GM18907 (cell line): ENCODE data around the gene ZNF497.
"Not testable (repeated sequence)": the region's sequence is repeated elsewhere in the genome, so short reads cannot be mapped to it uniquely, and the experiment has no call there.

Source experiments
- ATAC-seq: cut with Tn5 transposase; IDR thresholded peaks from one replicate; pipeline ENCODE4 v1.9.1; 2021; ENCODE audit warnings: mild to moderate bottlenecking, moderate library complexity; ENCODE audit not compliant: unreplicated experiment

Gene ZNF497

DNA sequence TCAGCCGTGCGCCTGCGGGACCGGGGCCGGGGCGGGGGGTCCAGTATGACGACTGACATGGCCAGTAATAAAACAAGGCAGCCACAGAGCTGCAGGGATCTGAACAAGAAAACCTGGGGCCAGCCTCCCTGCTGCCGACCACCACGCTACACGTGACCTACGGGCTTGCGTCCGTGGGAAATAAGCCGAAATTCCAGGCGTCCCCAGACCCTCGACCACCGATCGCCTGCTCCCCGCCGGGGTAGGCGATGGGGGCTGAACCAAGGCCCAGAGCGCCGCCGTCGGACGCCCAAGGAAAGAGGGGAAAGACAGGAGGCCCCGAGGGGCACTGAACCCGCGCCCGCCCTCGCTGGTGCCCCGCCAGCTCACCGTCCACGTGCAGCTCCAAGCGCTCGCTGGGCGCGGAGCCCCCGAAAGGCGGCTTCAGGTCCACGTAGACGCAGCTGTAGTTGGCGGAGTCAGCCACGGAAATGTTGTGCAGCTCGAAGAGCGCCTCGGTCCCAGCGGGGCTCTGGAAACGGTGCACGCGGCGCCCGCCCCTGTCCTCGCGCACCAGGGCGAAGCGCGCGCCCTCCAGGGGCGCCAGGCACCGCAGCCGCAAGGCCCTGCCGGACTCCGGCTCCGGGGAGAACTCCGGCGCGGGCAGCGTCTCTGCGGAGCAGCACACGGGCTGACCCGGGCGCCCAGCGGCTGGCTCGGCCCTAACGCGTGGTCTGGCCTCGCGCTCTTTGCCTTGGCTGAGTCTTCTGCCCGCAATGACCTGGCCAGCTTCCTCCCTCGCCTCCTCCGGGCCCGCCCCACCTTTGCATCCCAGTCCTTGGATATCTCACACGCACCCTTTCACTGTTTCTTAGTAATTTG, 12.3 kb downstream of the ZNF497 start:
- no peak for ATAC-seq

DNA sequence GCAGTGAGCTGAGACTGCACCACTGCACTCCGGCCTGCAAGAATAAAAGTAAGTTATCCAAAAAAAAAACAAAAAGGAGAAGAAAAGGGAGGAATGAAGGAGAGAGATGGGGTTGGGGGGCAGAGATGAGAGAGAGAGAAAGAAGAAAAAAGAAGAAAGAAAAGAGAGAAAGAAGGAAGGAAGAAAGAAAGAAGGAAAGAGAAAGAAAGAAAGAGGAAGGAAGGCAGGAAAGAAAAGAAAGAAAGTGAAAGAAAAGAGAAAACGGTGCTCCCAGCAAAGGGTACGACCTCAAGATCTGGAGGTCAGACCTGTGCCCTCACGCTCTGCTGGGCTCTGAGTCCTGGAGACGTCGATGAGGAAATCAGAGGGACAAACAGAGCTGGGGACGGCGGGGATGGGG, 13.0 kb downstream of the ZNF497 start:
- ATAC-seq, result no peak

- not testable (repeated sequence) for ATAC-seq
These were observed 14.5 kb downstream of the ZNF497 start for GRCh38 chr19:58348080-58348479.

GRCh38 chr19:58346961-58347929, 15.3 kb downstream of the ZNF497 start:
- peak; percentile 86 for ATAC-seq

DNA sequence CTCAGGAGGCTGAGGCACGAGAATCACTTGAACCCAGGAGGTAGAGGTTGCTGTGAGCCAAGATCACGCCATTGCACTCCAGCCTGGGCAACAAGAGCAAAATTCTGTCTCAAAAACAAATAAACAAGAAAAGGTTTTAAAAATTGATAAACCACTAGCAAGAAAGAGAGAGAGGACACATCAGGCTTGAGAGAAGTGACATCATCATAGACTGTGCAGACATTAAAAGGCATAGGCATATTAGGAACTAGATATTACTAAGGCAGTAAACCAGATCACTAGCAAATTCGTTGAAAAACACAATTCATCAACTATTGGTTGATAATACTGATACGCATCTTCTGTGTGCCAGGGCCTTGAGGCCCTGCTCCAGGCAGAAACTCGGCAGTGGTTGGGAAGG, 17.0 kb downstream of the ZNF497 start:
- ATAC-seq, result no peak

- no peak for ATAC-seq
These were observed 23.6 kb downstream of the ZNF497 start for GRCh38 chr19:58338825-58339558.

DNA sequence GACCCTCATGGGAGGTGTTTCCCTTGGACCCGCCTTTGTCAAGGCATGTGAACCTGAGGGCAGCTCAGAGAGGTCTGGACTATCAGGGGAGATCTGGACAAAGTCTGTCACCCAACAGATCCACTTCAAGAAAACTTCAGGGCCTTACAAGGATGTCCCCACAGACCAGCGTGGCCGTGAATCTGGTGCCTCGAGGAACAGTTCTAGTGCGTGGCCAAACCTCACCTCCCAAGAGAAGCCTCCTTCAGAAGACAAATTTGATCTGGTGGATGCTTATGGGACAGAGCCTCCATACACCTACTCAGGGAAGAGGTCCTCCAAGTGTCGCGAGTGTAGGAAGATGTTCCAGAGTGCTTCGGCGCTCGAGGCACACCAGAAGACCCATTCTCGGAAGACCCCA, 24.2 kb downstream of the ZNF497 start:
- no peak for ATAC-seq

DNA sequence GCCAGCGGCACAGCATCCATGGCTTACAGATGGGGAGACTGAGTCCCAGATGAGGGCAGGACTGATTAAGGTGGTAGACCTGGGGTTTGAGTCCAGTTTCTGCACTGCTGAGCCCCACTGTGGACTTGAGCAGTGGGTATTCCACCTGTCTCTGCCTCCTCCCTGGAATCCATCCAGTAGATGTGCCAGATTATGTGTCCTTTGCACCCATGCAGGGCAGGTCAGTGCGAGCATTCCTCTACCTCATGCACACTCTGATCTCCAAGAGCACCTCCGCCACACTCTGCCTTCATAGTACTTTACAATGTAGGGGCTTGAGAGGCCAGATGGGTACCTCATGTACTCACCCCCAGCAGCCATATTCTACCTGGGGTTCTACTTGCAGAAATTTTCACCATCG, 25.7 kb downstream of the ZNF497 start:
- no peak for ATAC-seq

DNA sequence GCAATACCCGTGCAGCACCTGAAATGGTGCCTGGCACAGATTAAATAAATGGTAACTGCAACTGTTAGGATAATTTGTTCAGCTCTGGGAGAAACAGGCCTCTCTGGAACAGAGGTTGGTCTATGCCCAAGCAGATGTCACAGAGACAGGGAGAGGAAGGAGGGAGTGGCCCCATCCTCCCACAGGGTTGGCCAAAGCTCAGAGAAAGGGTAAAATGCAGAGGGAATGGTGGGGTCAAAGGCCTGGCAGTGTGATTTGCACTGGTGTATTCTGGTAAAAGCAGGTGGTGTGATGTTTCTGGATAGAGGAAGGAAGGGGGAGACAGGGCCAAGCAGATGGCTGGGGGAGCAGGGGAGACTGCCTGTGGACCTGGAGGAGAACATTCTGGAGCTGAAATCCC, 26.3 kb downstream of the ZNF497 start:
- no peak for ATAC-seq

- no peak for ATAC-seq
These were observed 26.9 kb downstream of the ZNF497 start for GRCh38 chr19:58335630-58336029.

DNA sequence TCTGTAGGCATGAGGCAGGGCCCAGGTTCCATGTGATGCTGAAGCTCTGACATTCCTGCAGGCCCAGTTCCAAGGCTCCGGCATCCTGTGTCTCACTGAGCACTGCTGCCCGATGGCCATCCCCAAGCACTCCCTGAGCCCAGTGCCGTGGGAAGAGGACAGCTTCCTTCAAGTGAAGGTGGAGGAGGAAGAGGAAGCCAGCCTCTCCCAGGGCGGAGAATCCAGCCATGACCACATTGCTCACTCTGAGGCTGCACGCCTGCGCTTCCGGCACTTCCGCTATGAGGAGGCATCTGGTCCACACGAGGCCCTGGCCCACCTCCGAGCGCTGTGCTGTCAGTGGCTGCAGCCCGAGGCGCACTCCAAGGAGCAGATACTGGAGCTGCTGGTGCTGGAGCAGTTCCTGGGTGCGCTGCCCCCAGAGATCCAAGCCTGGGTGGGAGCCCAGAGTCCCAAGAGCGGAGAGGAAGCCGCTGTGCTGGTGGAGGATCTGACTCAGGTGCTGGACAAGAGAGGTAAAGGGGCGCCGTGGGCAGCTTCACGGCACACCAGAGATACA, 27.8 kb downstream of the ZNF497 start:
- ATAC-seq, result no peak

DNA sequence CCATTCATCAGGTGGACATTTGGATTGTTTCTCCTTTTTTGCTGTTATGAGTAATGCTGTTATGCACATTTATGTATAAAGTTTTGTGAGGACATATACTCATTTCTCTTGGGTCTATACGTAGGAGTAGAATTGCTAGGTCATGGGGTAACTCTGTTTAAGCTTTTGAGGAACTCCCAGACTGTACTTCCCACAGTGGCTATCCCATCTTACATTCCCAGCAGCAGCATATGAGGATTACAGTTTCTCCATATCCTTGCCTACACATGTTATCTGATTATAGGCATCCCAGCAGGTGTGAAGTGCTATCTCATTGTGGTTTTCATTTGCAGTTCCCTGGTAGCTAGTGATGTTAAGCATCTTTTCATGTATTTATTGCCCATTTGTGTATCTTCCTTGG, 29.9 kb downstream of the ZNF497 start:
- no peak for ATAC-seq

- ATAC-seq, result no peak
These were observed 32.1 kb downstream of the ZNF497 start for GRCh38 chr19:58330458-58330857.

- ATAC-seq, result no peak
These were observed 33.6 kb downstream of the ZNF497 start for GRCh38 chr19:58328999-58329398.

DNA sequence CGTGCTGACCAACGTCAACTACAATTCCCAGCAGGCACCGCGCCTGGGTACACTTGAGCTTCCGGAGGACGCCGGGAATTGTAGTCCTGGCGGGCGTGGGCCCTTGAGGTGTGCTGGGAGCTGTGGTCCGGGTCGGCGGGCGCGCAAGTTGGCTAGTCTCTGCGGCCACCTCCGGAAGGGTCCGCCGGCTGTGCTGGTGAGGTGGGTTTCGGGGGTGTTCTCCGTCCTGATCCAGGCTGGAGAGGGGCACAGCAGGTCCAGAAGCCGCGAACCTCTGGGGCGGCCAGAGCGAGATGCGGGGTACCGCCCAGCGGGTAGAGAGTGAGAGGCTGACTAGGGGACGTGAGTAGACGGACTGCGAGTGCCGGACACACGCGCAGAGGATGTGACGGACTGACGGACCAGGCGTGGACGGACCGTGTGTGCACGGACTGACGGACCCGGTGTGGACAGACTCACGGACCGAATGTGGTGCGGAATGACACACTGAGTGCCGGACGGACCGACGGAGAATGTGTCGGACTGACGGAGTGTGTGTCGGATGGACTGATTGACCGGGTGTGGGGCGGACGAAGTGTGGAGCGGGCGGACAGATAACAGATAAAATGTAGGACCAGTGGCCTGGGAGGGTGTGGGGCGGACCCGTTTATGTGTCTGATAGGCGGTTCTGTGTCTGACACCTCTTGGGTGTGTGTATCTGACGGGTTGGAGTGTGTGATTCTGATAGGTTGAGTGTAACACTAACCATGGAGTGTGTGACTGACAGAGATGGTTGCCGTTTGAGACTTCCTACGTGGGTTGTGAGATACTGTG, 35.4 kb downstream of the ZNF497 start, which contains the start of gene ZSCAN22:
TSS of gene ZSCAN22 (plus strand) at position 81 of the 813 bp plus-strand sequence. CDS start 7,809 bp downstream, outside the sequence.
- ATAC-seq, result peak; percentile 89

DNA sequence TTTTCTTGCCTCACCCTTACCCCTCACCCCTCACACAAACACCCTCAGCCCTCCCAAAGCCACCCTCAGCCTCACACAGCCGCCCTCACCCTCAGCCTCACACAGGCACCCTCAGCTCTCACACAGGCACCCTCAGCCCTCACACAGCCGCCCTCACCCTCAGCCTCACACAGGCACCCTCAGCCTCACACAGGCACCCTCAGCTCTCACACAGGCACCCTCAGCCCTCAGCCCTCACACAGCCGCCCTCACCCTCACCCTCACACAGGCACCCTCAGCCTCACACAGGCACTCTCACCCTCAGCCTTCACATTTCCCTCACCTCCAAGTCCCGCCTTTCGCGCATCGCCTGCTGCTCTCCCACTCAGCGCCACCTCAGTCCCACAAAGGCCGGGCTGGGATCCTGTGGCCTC, 36.0 kb downstream of the ZNF497 start:
- no peak for ATAC-seq

GRCh38 chr19:58325311-58326022, 37.1 kb downstream of the ZNF497 start:
- no peak for ATAC-seq

GRCh38 chr19:58319241-58319640, 43.3 kb downstream of the ZNF497 start:
- ATAC-seq, result no peak

- no peak for ATAC-seq
These were observed 44.3 kb downstream of the ZNF497 start for GRCh38 chr19:58318297-58318696.
